Fibroblast of skin of back (primary cell): ENCODE results near the gene SPEM3. TPM values are rescaled to one million over a fixed set of nuclear protein-coding genes. Genes with fewer than 3 reads are reported as not detected.

ENCODE experiments used
- DNase-seq: peaks from one replicate; pipeline ENCODE4 v3.0.0-alpha.2; 2013
- polyA plus RNA-seq, 2 experiments: library from polyadenylated mRNA; unstranded; fragments of 120-200 nt; gene quantifications; one replicate each; pipeline ENCODE4 v1.2.1, GENCODE V29; 2013; ENCODE audit not compliant: insufficient read length in 2 of 2

Gene SPEM3
- not detected for polyA plus RNA-seq (2013, experiment 1 of 2; ENCODE audit: insufficient read length)
- not detected for polyA plus RNA-seq (2013, experiment 2 of 2; ENCODE audit: insufficient read length)

GRCh38 chr17:7428557-7428956, at the start of gene SPEM3:
Gene SPEM3 (plus strand): TSS chr17:7428857. CDS start chr17:7428903, 46 bp downstream.
- DNase-seq, result no peak

- DNase-seq, result no peak
These were observed 49.5 kb upstream of the SPEM3 start for GRCh38 chr17:7379134-7379533.

- DNase-seq, result no peak
These were observed 48.3 kb upstream of the SPEM3 start for GRCh38 chr17:7380321-7380720.

GRCh38 chr17:7380855-7381683, 47.6 kb upstream of the SPEM3 start, which contains the start of gene TNK1:
Gene TNK1 (plus strand): TSS chr17:7381089. CDS start chr17:7382927, 1,838 bp downstream.
- DNase-seq, result no peak

- no peak for DNase-seq
These were observed 45.8 kb upstream of the SPEM3 start for GRCh38 chr17:7382901-7383300.

GRCh38 chr17:7383371-7383741, 45.3 kb upstream of the SPEM3 start:
- no peak for DNase-seq

GRCh38 chr17:7383742-7384488, 44.7 kb upstream of the SPEM3 start:
- peak; percentile 40 for DNase-seq

GRCh38 chr17:7384489-7385081, 44.1 kb upstream of the SPEM3 start:
- no peak for DNase-seq

GRCh38 chr17:7388856-7389255, 39.8 kb upstream of the SPEM3 start:
- no peak for DNase-seq

GRCh38 chr17:7389924-7390910, 38.4 kb upstream of the SPEM3 start:
- DNase-seq, result no peak

- no peak for DNase-seq
These were observed 37.4 kb upstream of the SPEM3 start for GRCh38 chr17:7391307-7391706.

GRCh38 chr17:7392696-7393612, 35.7 kb upstream of the SPEM3 start:
- DNase-seq, result no peak

GRCh38 chr17:7393613-7394451, 34.8 kb upstream of the SPEM3 start:
- DNase-seq, result no peak

- peak; percentile 89 for DNase-seq
These were observed 34.0 kb upstream of the SPEM3 start, which contains the start of gene PLSCR3 for GRCh38 chr17:7394452-7395191. Gene PLSCR3 (minus strand): TSS chr17:7394525. CDS start chr17:7394110, 415 bp downstream.

- DNase-seq, result no peak
These were observed 32.5 kb upstream of the SPEM3 start for GRCh38 chr17:7396147-7396546.

GRCh38 chr17:7398612-7399011, 30.0 kb upstream of the SPEM3 start:
- no peak for DNase-seq

GRCh38 chr17:7403043-7403726, 25.5 kb upstream of the SPEM3 start:
- no peak for DNase-seq

- DNase-seq, result no peak
These were observed 25.0 kb upstream of the SPEM3 start for GRCh38 chr17:7403727-7403976.
